Measurements from ENCODE around the gene HEMGN. TPM values are rescaled to one million over a fixed set of nuclear protein-coding genes. Genes with fewer than 3 reads are reported as not detected.

The HEMGN gene
- total and polyA plus RNA-seq, 10 donors, result 0.13 to 26.6 (median 1.8) TPM

- intact Hi-C loops (cut with DNase I; ENCODE audit: low total_unique reads), result no loop called here
- Histone ChIP-seq H3K27ac (peak overlapping the region in 7 of 8 donors; percentile 83 to 96 (median 90)), H3K4me1 (peaks cover 18 to 98% (median 62%) of the 10 kb centered on the region in 6 donors), H3K36me3 (peaks cover 0 to 66% (median 27%) of the 10 kb centered on the region in 6 donors), H3K4me3 (peak overlapping the region in 1 of 8 donors; percentile 55), H3K9me3 (no peaks in the 10 kb centered on the region), H3K27me3 (replicated peaks in 1 of 7) (no peaks in the 10 kb centered on the region)
- no peak for DNase-seq
- WGBS, 5 donors, result 25 to 53% (median 30%) methylated on average over 2 of the region's 2 CpGs
- TF ChIP-seq POLR2AphosphoS5 (IDR thresholded peaks at IDR 0.05), result peak in 1 of 3 donors; percentile 54
- TF ChIP-seq CTCF (IDR thresholded peaks at IDR 0.05 in 8 of 11, conservative IDR thresholded peaks at IDR 0.05 in 3 of 11), result no peak
Measured at GRCh38 chr9:97905228-97905627, 32.7 kb downstream of the HEMGN start.

- peaks cover 0 to 66% (median 25%) of the 10 kb centered on the region in 6 donors for H3K36me3 ChIP-seq
- H3K4me3 ChIP-seq, result peak overlapping the region in 1 of 8 donors; percentile 55
- peaks cover 18 to 97% (median 58%) of the 10 kb centered on the region in 6 donors for H3K4me1 ChIP-seq
- no peaks in the 10 kb centered on the region for H3K27me3 ChIP-seq (replicated peaks in 1 of 7)
- intact Hi-C loops (cut with DNase I; ENCODE audit: low total_unique reads), result no loop called here
- peak overlapping the region in 7 of 8 donors; percentile 83 to 96 (median 90) for H3K27ac ChIP-seq
- no peaks in the 10 kb centered on the region for H3K9me3 ChIP-seq
- DNase-seq, result peak; percentile 81
- TF ChIP-seq POLR2AphosphoS5 (IDR thresholded peaks at IDR 0.05) (no peak), CTCF (IDR thresholded peaks at IDR 0.05 in 8 of 11, conservative IDR thresholded peaks at IDR 0.05 in 3 of 11) (no peak), POLR2A (IDR thresholded peaks at IDR 0.05) (no peak)
- WGBS, 5 donors, result 82 to 91% (median 87%) methylated on average over 9 of the region's 9 CpGs
Measured at GRCh38 chr9:97904725-97905124, 33.2 kb downstream of the HEMGN start.

- Histone ChIP-seq H3K27ac (peak overlapping the region in 4 of 8 donors; percentile 11 to 96 (median 54)), H3K27me3 (replicated peaks in 1 of 7) (no peaks in the 10 kb centered on the region)
- WGBS, 5 donors, result 55 to 88% (median 67%) methylated on average over 1 of the region's 1 CpG
Measured at GRCh38 chr9:97903177-97903576, 34.8 kb downstream of the HEMGN start.

More at GRCh38 chr9:97903177-97903576, 34.8 kb downstream of the HEMGN start:
- Histone ChIP-seq H3K4me3 (no peak overlapping the region), H3K36me3 (peaks cover 0 to 63% (median 20%) of the 10 kb centered on the region in 6 donors), H3K9me3 (no peaks in the 10 kb centered on the region), H3K4me1 (peaks cover 18 to 82% (median 47%) of the 10 kb centered on the region in 6 donors)
- TF ChIP-seq POLR2AphosphoS5 (IDR thresholded peaks at IDR 0.05) (no peak), CTCF (IDR thresholded peaks at IDR 0.05 in 8 of 11, conservative IDR thresholded peaks at IDR 0.05 in 3 of 11) (no peak), POLR2A (IDR thresholded peaks at IDR 0.05) (no peak)
- no peak for DNase-seq
- intact Hi-C loops (cut with DNase I; ENCODE audit: low total_unique reads), result no loop called here
